Measurements from ENCODE around the gene SH3PXD2B. TPM values are rescaled to one million over a fixed set of nuclear protein-coding genes. Genes with fewer than 3 reads are reported as not detected.
"Not testable (repeated sequence)": the region's sequence is repeated elsewhere in the genome, so short reads cannot be mapped to it uniquely, and the experiment has no call there.

Gene SH3PXD2B
- total RNA-seq, 2 donors from 2014 or later, result 12.2 to 13.2 TPM

- Histone ChIP-seq H3K9ac (ENCODE audit: low read depth in 2 of 2, low read length in 2 of 2) (no peak overlapping the region), H3K4me3 (no peak overlapping the region), H3K27me3 (no peaks in the 10 kb centered on the region), H3K9me3 (no peaks in the 10 kb centered on the region), H3K36me3 (no peaks in the 10 kb centered on the region), H3K27ac (no peak overlapping the region), H3K4me1 (no peaks in the 10 kb centered on the region)
- intact Hi-C loops (cut with DNase I), result no loop called here
- peak; percentile 49 for TF ChIP-seq CTCF (IDR thresholded peaks at IDR 0.05)
- DNase-seq, result peak; percentile 60
Observed at GRCh38 chr5:172370648-172371545, 83.4 kb downstream of the SH3PXD2B start.

GRCh38 chr5:172370237-172370640 is 84.1 kb downstream of the SH3PXD2B start:
- intact Hi-C loops (cut with DNase I), result no loop called here

GRCh38 chr5:172368699-172369098 is 85.6 kb downstream of the SH3PXD2B start:
- H3K4me1 ChIP-seq; intact Hi-C loops (cut with DNase I); DNase-seq; H3K27ac ChIP-seq; H3K4me3 ChIP-seq; H3K9ac ChIP-seq (ENCODE audit: low read depth in 2 of 2, low read length in 2 of 2); H3K9me3 ChIP-seq; H3K36me3 ChIP-seq; H3K27me3 ChIP-seq: not testable (repeated sequence)

More at GRCh38 chr5:172370237-172370640, 84.1 kb downstream of the SH3PXD2B start:
- TF ChIP-seq CTCF (IDR thresholded peaks at IDR 0.05), result no peak
- no peaks in the 10 kb centered on the region for H3K27me3 ChIP-seq
- H3K4me1 ChIP-seq, result no peaks in the 10 kb centered on the region
- no peaks in the 10 kb centered on the region for H3K36me3 ChIP-seq
- H3K9ac ChIP-seq (ENCODE audit: low read depth in 2 of 2, low read length in 2 of 2), result no peak overlapping the region
- no peak for DNase-seq
- H3K4me3 ChIP-seq, result no peak overlapping the region
- no peak overlapping the region for H3K27ac ChIP-seq
- no peaks in the 10 kb centered on the region for H3K9me3 ChIP-seq

GRCh38 chr5:172365948-172366608 is 88.2 kb downstream of the SH3PXD2B start:
- intact Hi-C loops (cut with DNase I), result no loop called here
- H3K4me3 ChIP-seq, result no peak overlapping the region
- no peaks in the 10 kb centered on the region for H3K4me1 ChIP-seq
- no peaks in the 10 kb centered on the region for H3K9me3 ChIP-seq
- no peak overlapping the region for H3K27ac ChIP-seq
- TF ChIP-seq CTCF (IDR thresholded peaks at IDR 0.05), result no peak
- DNase-seq, result no peak
- H3K9ac ChIP-seq (ENCODE audit: low read depth in 2 of 2, low read length in 2 of 2), result no peak overlapping the region
- no peaks in the 10 kb centered on the region for H3K27me3 ChIP-seq
- H3K36me3 ChIP-seq, result no peaks in the 10 kb centered on the region

GRCh38 chr5:172364773-172365172 is 89.6 kb downstream of the SH3PXD2B start:
- Histone ChIP-seq H3K36me3 (no peaks in the 10 kb centered on the region), H3K9me3 (no peaks in the 10 kb centered on the region), H3K4me1 (no peaks in the 10 kb centered on the region), H3K27ac (no peak overlapping the region), H3K4me3 (no peak overlapping the region), H3K9ac (ENCODE audit: low read depth in 2 of 2, low read length in 2 of 2) (no peak overlapping the region), H3K27me3 (no peaks in the 10 kb centered on the region)
- intact Hi-C loops (cut with DNase I), result no loop called here
- no peak for DNase-seq
- no peak for TF ChIP-seq CTCF (IDR thresholded peaks at IDR 0.05)

- no peaks in the 10 kb centered on the region for H3K9me3 ChIP-seq
- H3K27me3 ChIP-seq, result no peaks in the 10 kb centered on the region
- no peak for TF ChIP-seq CTCF (IDR thresholded peaks at IDR 0.05)
- no peak overlapping the region for H3K9ac ChIP-seq (ENCODE audit: low read depth in 2 of 2, low read length in 2 of 2)
- no peaks in the 10 kb centered on the region for H3K4me1 ChIP-seq
- no peak overlapping the region for H3K27ac ChIP-seq
- H3K4me3 ChIP-seq, result no peak overlapping the region
- H3K36me3 ChIP-seq, result no peaks in the 10 kb centered on the region
- DNase-seq, result no peak
- intact Hi-C loops (cut with DNase I), result no loop called here
Observed at GRCh38 chr5:172362755-172363154, 91.6 kb downstream of the SH3PXD2B start.
